ENCODE results near the gene ITFG1. TPM values are rescaled to one million over a fixed set of nuclear protein-coding genes. Genes with fewer than 3 reads are reported as not detected.

The ITFG1 gene
- total RNA-seq, 1 experiment from 2014 or later: 38.2 TPM

- intact Hi-C loops (cut with micrococcal nuclease; ENCODE audit: unreplicated experiment): no loop called here
- TF ChIP-seq, protein P1, sequence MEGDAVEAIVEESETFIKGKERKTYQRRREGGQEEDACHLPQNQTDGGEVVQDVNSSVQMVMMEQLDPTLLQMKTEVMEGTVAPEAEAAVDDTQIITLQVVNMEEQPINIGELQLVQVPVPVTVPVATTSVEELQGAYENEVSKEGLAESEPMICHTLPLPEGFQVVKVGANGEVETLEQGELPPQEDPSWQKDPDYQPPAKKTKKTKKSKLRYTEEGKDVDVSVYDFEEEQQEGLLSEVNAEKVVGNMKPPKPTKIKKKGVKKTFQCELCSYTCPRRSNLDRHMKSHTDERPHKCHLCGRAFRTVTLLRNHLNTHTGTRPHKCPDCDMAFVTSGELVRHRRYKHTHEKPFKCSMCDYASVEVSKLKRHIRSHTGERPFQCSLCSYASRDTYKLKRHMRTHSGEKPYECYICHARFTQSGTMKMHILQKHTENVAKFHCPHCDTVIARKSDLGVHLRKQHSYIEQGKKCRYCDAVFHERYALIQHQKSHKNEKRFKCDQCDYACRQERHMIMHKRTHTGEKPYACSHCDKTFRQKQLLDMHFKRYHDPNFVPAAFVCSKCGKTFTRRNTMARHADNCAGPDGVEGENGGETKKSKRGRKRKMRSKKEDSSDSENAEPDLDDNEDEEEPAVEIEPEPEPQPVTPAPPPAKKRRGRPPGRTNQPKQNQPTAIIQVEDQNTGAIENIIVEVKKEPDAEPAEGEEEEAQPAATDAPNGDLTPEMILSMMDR (IDR thresholded peaks at IDR 0.05; ENCODE audit: insufficient read depth in 1 of 2, low read depth in 1 of 2, low read length in 1 of 2, severe bottlenecking in 1 of 2, unreplicated experiment in 1 of 2): no peak
- POLR2A ChIA-PET: no interaction called here
Measured at GRCh38 chr16:47371271-47372014, 89.4 kb downstream of the ITFG1 start.

GRCh38 chr16:47370536-47370935 is 90.3 kb downstream of the ITFG1 start:
- intact Hi-C loops (cut with micrococcal nuclease; ENCODE audit: unreplicated experiment): no loop called here
- H3K27me3 ChIP-seq (replicated peaks; ENCODE audit: control insufficient read depth, insufficient read depth, low read length): no peaks in the 10 kb centered on the region
- H3K36me3 ChIP-seq (ENCODE audit: control insufficient read depth, insufficient read depth, low read length): no peaks in the 10 kb centered on the region
- Mint-ChIP-seq H3K4me1 (ENCODE audit: low read depth, unreplicated experiment) (no peaks in the 10 kb centered on the region), H3K27me3 (ENCODE audit: insufficient read depth, unreplicated experiment) (no peaks in the 10 kb centered on the region), H3K4me3 (ENCODE audit: unreplicated experiment) (no peak overlapping the region), H3K9me3 (ENCODE audit: unreplicated experiment) (no peaks in the 10 kb centered on the region), H3K27ac (ENCODE audit: unreplicated experiment) (no peak overlapping the region), H3K36me3 (ENCODE audit: insufficient read depth, unreplicated experiment) (peaks cover 8% of the 10 kb centered on the region)
- no peak overlapping the region for H3K4me3 ChIP-seq (ENCODE audit: low read depth, low read length)
- no TSS peak for BruUV-seq (replicated peaks)
- DNase-seq: no peak
- CTCF ChIA-PET: no interaction called here
- no peaks in the 10 kb centered on the region for H3K9me3 ChIP-seq
- TF ChIP-seq, protein P1 (IDR thresholded peaks at IDR 0.05; ENCODE audit: insufficient read depth in 1 of 2, low read depth in 1 of 2, low read length in 1 of 2, severe bottlenecking in 1 of 2, unreplicated experiment in 1 of 2): no peak
- POLR2A ChIA-PET: no interaction called here
- no peaks in the 10 kb centered on the region for H3K4me1 ChIP-seq

More at GRCh38 chr16:47371271-47372014, 89.4 kb downstream of the ITFG1 start:
- Mint-ChIP-seq H3K36me3 (ENCODE audit: insufficient read depth, unreplicated experiment) (peaks cover 8% of the 10 kb centered on the region), H3K4me1 (ENCODE audit: low read depth, unreplicated experiment) (no peaks in the 10 kb centered on the region), H3K9me3 (ENCODE audit: unreplicated experiment) (no peaks in the 10 kb centered on the region), H3K4me3 (ENCODE audit: unreplicated experiment) (no peak overlapping the region), H3K27me3 (ENCODE audit: insufficient read depth, unreplicated experiment) (no peaks in the 10 kb centered on the region), H3K27ac (ENCODE audit: unreplicated experiment) (no peak overlapping the region)
- no peak for DNase-seq
- Histone ChIP-seq H3K27me3 (replicated peaks; ENCODE audit: control insufficient read depth, insufficient read depth, low read length) (no peaks in the 10 kb centered on the region), H3K9me3 (no peaks in the 10 kb centered on the region), H3K4me3 (ENCODE audit: low read depth, low read length) (no peak overlapping the region), H3K4me1 (no peaks in the 10 kb centered on the region), H3K36me3 (ENCODE audit: control insufficient read depth, insufficient read depth, low read length) (no peaks in the 10 kb centered on the region)
- BruUV-seq (replicated peaks): no TSS peak
- CTCF ChIA-PET: no interaction called here

DNA sequence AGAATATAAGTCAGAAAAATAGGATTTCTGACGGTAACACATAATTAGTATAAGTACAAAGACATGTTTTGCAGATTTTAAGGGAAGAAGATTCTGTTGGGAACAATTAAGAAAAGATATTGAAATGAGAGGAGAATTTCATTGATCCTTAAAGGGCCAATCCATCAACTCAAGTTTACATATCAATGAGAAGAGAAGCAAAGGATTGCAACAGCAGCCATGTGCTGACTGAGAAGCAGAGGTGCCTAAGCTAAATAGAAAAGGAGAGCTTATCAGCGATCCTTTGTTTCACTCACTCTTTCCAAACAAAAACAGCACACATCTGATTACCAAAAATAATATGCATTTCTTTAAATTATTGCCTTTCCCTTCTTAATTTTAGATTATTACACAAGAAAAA is 94.6 kb downstream of the ITFG1 start:
- Histone ChIP-seq H3K9me3 (no peaks in the 10 kb centered on the region), H3K36me3 (ENCODE audit: control insufficient read depth, insufficient read depth, low read length) (no peaks in the 10 kb centered on the region), H3K4me1 (no peaks in the 10 kb centered on the region), H3K4me3 (ENCODE audit: low read depth, low read length) (no peak overlapping the region), H3K27me3 (replicated peaks; ENCODE audit: control insufficient read depth, insufficient read depth, low read length) (no peaks in the 10 kb centered on the region)
- POLR2A ChIA-PET: no interaction called here
- intact Hi-C loops (cut with micrococcal nuclease; ENCODE audit: unreplicated experiment): no loop called here
- H3K27ac Mint-ChIP-seq (ENCODE audit: unreplicated experiment): no peak overlapping the region
- CTCF ChIA-PET: no interaction called here
- TF ChIP-seq, protein P1 (IDR thresholded peaks at IDR 0.05; ENCODE audit: insufficient read depth in 1 of 2, low read depth in 1 of 2, low read length in 1 of 2, severe bottlenecking in 1 of 2, unreplicated experiment in 1 of 2): no peak
- no peak for DNase-seq
- H3K4me1 Mint-ChIP-seq (ENCODE audit: low read depth, unreplicated experiment): no peaks in the 10 kb centered on the region
- H3K9me3 Mint-ChIP-seq (ENCODE audit: unreplicated experiment): no peaks in the 10 kb centered on the region
- no peaks in the 10 kb centered on the region for H3K36me3 Mint-ChIP-seq (ENCODE audit: insufficient read depth, unreplicated experiment)
- BruUV-seq (replicated peaks): no TSS peak
- no peaks in the 10 kb centered on the region for H3K27me3 Mint-ChIP-seq (ENCODE audit: insufficient read depth, unreplicated experiment)
- H3K4me3 Mint-ChIP-seq (ENCODE audit: unreplicated experiment): no peak overlapping the region
